Measurements from ENCODE around the gene ITGB1BP2. TPM values are rescaled to one million over a fixed set of nuclear protein-coding genes. Genes with fewer than 3 reads are reported as not detected.
"Not testable (repeated sequence)": the region's sequence is repeated elsewhere in the genome, so short reads cannot be mapped to it uniquely, and the experiment has no call there.

ITGB1BP2 gene
- total RNA-seq (140 TPM), polyA plus RNA-seq (ENCODE audit: insufficient read depth in 1 of 8, insufficient read length in 8 of 8, low replicate concordance in 1 of 8) (100 to 1,000 TPM in 7 of 8 donors, 10 to 100 TPM in 1; 89.9 to 152 (median 125) TPM)
- long read RNA-seq, donor 1, transcript ITGB1BP2-201 (11 exons, 1,296 nt), result major isoform, 9 of 9 reads
- long read RNA-seq, donor 1, partial matches to known transcripts, result 0 of 9 reads
- long read RNA-seq, donor 1, other reads (novel, unspliced or antisense), result 0 of 9 reads
- long read RNA-seq, donor 2, result 0 reads
- long read RNA-seq, donor 3, transcript ITGB1BP2-201 (11 exons, 1,296 nt), result major isoform, 13 of 23 reads
- long read RNA-seq, donor 3, partial matches to known transcripts, result 10 of 23 reads
- long read RNA-seq, donor 3, other reads (novel, unspliced or antisense), result 0 of 23 reads
- long read RNA-seq, donor 4, transcript ITGB1BP2-201 (11 exons, 1,296 nt), result major isoform, 9 of 9 reads
- long read RNA-seq, donor 4, partial matches to known transcripts, result 0 of 9 reads
- long read RNA-seq, donor 4, other reads (novel, unspliced or antisense), result 0 of 9 reads
- long read RNA-seq, donor 5, transcript ITGB1BP2-201 (11 exons, 1,296 nt), result major isoform, 57 of 83 reads
- long read RNA-seq, donor 5, partial matches to known transcripts, result 16 of 83 reads
- long read RNA-seq, donor 5, other reads (novel, unspliced or antisense), result 8 of 83 reads
- long read RNA-seq, donor 6, transcript ITGB1BP2-201 (11 exons, 1,296 nt), result major isoform, 39 of 61 reads
- long read RNA-seq, donor 6, partial matches to known transcripts, result 20 of 61 reads
- long read RNA-seq, donor 6, other reads (novel, unspliced or antisense), result 0 of 61 reads
- long read RNA-seq, donor 7, transcript ITGB1BP2-201 (11 exons, 1,296 nt), result major isoform, 30 of 31 reads
- long read RNA-seq, donor 7, partial matches to known transcripts, result 0 of 31 reads
- long read RNA-seq, donor 7, other reads (novel, unspliced or antisense), result 0 of 31 reads
- long read RNA-seq, donor 8, transcript ITGB1BP2-201 (11 exons, 1,296 nt), result major isoform, 18 of 23 reads
- long read RNA-seq, donor 8, partial matches to known transcripts, result 5 of 23 reads
- long read RNA-seq, donor 8, other reads (novel, unspliced or antisense), result 0 of 23 reads
- long read RNA-seq, donor 9, transcript ITGB1BP2-201 (11 exons, 1,296 nt), result major isoform, 15 of 17 reads
- long read RNA-seq, donor 9, partial matches to known transcripts, result 0 of 17 reads
- long read RNA-seq, donor 9, other reads (novel, unspliced or antisense), result 0 of 17 reads
- long read RNA-seq, donor 10, transcript ITGB1BP2-201 (11 exons, 1,296 nt), result major isoform, 18 of 23 reads
- long read RNA-seq, donor 10, partial matches to known transcripts, result 0 of 23 reads
- long read RNA-seq, donor 10, other reads (novel, unspliced or antisense), result 5 of 23 reads
- long read RNA-seq, donor 11, transcript ITGB1BP2-201 (11 exons, 1,296 nt), result major isoform, 20 of 27 reads
- long read RNA-seq, donor 11, partial matches to known transcripts, result 5 of 27 reads
- long read RNA-seq, donor 11, other reads (novel, unspliced or antisense), result 0 of 27 reads

GRCh38 chrX:71301195-71301924 lies at the start of gene ITGB1BP2:
Gene ITGB1BP2 (plus strand): TSS chrX:71301750. CDS start chrX:71301807, 57 bp downstream.
- Histone ChIP-seq H3K27me3 (ENCODE audit: control insufficient read depth, insufficient read depth, low read length) (no peaks in the 10 kb centered on the region), H3K9me3 (replicated peaks; ENCODE audit: control insufficient read depth, low read depth, low read length) (no peaks in the 10 kb centered on the region), H3K4me3 (ENCODE audit: low read length) (peak within 1 kb of the TSS; percentile 40), H3K27ac (ENCODE audit: low read length) (peak within 1 kb of the TSS; percentile 77), H3K36me3 (ENCODE audit: control insufficient read depth, insufficient read depth, low read length) (peaks cover 47% of the 10 kb centered on the region), H3K4me1 (ENCODE audit: control insufficient read depth, insufficient read depth, low read length) (no peaks in the 10 kb centered on the region)
- 83% methylated on average over 2 of the region's 10 CpGs for WGBS (ENCODE audit: insufficient coverage)
- peak; percentile 77 for DNase-seq

- Histone ChIP-seq H3K4me3 (ENCODE audit: low read length) (no peak overlapping the region), H3K9me3 (replicated peaks; ENCODE audit: control insufficient read depth, low read depth, low read length) (no peaks in the 10 kb centered on the region), H3K27me3 (ENCODE audit: control insufficient read depth, insufficient read depth, low read length) (no peaks in the 10 kb centered on the region), H3K36me3 (ENCODE audit: control insufficient read depth, insufficient read depth, low read length) (peaks cover 33% of the 10 kb centered on the region), H3K4me1 (ENCODE audit: control insufficient read depth, insufficient read depth, low read length) (peaks cover 14% of the 10 kb centered on the region), H3K27ac (ENCODE audit: low read length) (peak overlapping the region; percentile 13)
- no peak for DNase-seq
- 64% methylated on average over 2 of the region's 2 CpGs for WGBS (ENCODE audit: insufficient coverage)
These were observed 49.3 kb upstream of the ITGB1BP2 start for GRCh38 chrX:71252221-71252620.

GRCh38 chrX:71253253-71254091 lies 48.1 kb upstream of the ITGB1BP2 start:
- Histone ChIP-seq H3K27me3 (ENCODE audit: control insufficient read depth, insufficient read depth, low read length) (no peaks in the 10 kb centered on the region), H3K36me3 (ENCODE audit: control insufficient read depth, insufficient read depth, low read length) (peaks cover 20% of the 10 kb centered on the region), H3K27ac (ENCODE audit: low read length) (peak overlapping the region; percentile 94), H3K4me3 (ENCODE audit: low read length) (peak overlapping the region; percentile 85), H3K9me3 (replicated peaks; ENCODE audit: control insufficient read depth, low read depth, low read length) (no peaks in the 10 kb centered on the region), H3K4me1 (ENCODE audit: control insufficient read depth, insufficient read depth, low read length) (peaks cover 14% of the 10 kb centered on the region)
- 29% methylated on average over 18 of the region's 35 CpGs for WGBS (ENCODE audit: insufficient coverage)
- DNase-seq, result peak; percentile 52

- 41% methylated on average over 31 of the region's 54 CpGs for WGBS (ENCODE audit: insufficient coverage)
- peaks cover 14% of the 10 kb centered on the region for H3K4me1 ChIP-seq (ENCODE audit: control insufficient read depth, insufficient read depth, low read length)
These were observed 47.2 kb upstream of the ITGB1BP2 start, which contains the start of gene ZMYM3 for GRCh38 chrX:71254092-71254963. Gene ZMYM3 (minus strand): TSS chrX:71254140. CDS start chrX:71253255, 885 bp downstream.

GRCh38 chrX:71256051-71256450 lies 45.5 kb upstream of the ITGB1BP2 start:
- Histone ChIP-seq H3K27ac (ENCODE audit: low read length) (no peak overlapping the region), H3K4me1 (ENCODE audit: control insufficient read depth, insufficient read depth, low read length) (peaks cover 14% of the 10 kb centered on the region), H3K4me3 (ENCODE audit: low read length) (no peak overlapping the region), H3K9me3 (replicated peaks; ENCODE audit: control insufficient read depth, low read depth, low read length) (no peaks in the 10 kb centered on the region), H3K36me3 (ENCODE audit: control insufficient read depth, insufficient read depth, low read length) (peaks cover under 1% of the 10 kb centered on the region), H3K27me3 (ENCODE audit: control insufficient read depth, insufficient read depth, low read length) (no peaks in the 10 kb centered on the region)
- WGBS (ENCODE audit: insufficient coverage), result 74% methylated on average over 3 of the region's 6 CpGs
- DNase-seq, result no peak

More at GRCh38 chrX:71254092-71254963, 47.2 kb upstream of the ITGB1BP2 start, which contains the start of gene ZMYM3:
- Histone ChIP-seq H3K36me3 (ENCODE audit: control insufficient read depth, insufficient read depth, low read length) (peaks cover 15% of the 10 kb centered on the region), H3K27me3 (ENCODE audit: control insufficient read depth, insufficient read depth, low read length) (no peaks in the 10 kb centered on the region), H3K27ac (ENCODE audit: low read length) (peak within 1 kb of the TSS; percentile 94), H3K4me3 (ENCODE audit: low read length) (peak within 1 kb of the TSS; percentile 85), H3K9me3 (replicated peaks; ENCODE audit: control insufficient read depth, low read depth, low read length) (no peaks in the 10 kb centered on the region)
- DNase-seq, result peak; percentile 95

GRCh38 chrX:71256856-71257255 lies 44.7 kb upstream of the ITGB1BP2 start:
- Histone ChIP-seq H3K4me1 (ENCODE audit: control insufficient read depth, insufficient read depth, low read length) (peaks cover 13% of the 10 kb centered on the region), H3K9me3 (replicated peaks; ENCODE audit: control insufficient read depth, low read depth, low read length) (no peaks in the 10 kb centered on the region), H3K27me3 (ENCODE audit: control insufficient read depth, insufficient read depth, low read length) (no peaks in the 10 kb centered on the region), H3K27ac (ENCODE audit: low read length) (no peak overlapping the region), H3K36me3 (ENCODE audit: control insufficient read depth, insufficient read depth, low read length) (no peaks in the 10 kb centered on the region), H3K4me3 (ENCODE audit: low read length) (no peak overlapping the region)
- no peak for DNase-seq
- 100% methylated on average over 1 of the region's 4 CpGs for WGBS (ENCODE audit: insufficient coverage)

GRCh38 chrX:71268624-71269023 lies 32.9 kb upstream of the ITGB1BP2 start:
- H3K36me3 ChIP-seq (ENCODE audit: control insufficient read depth, insufficient read depth, low read length); H3K4me1 ChIP-seq (ENCODE audit: control insufficient read depth, insufficient read depth, low read length); H3K27ac ChIP-seq (ENCODE audit: low read length); H3K4me3 ChIP-seq (ENCODE audit: low read length); DNase-seq; H3K27me3 ChIP-seq (ENCODE audit: control insufficient read depth, insufficient read depth, low read length); H3K9me3 ChIP-seq (replicated peaks; ENCODE audit: control insufficient read depth, low read depth, low read length): not testable (repeated sequence)
